Measurements from ENCODE around the gene TNPO3.
"Not testable (repeated sequence)": the region's sequence is repeated elsewhere in the genome, so short reads cannot be mapped to it uniquely, and the experiment has no call there.

TNPO3 gene

GRCh38 chr7:129041142-129042085 is 13.5 kb downstream of the TNPO3 start:
- Histone ChIP-seq H3K27me3 (replicated peaks; ENCODE audit: control insufficient read depth, insufficient read depth, low read length) (no peaks in the 10 kb centered on the region), H3K9ac (ENCODE audit: low read length) (no peak overlapping the region), H3K4me1 (ENCODE audit: control insufficient read depth, insufficient read depth, low read length) (peaks cover 4% of the 10 kb centered on the region), H3K36me3 (ENCODE audit: control insufficient read depth, insufficient read depth, low read length, severe bottlenecking) (peaks cover 18% of the 10 kb centered on the region), H3K9me3 (ENCODE audit: control insufficient read depth, low read length) (no peaks in the 10 kb centered on the region), H3K4me3 (ENCODE audit: low read length) (no peak overlapping the region)
- no peak for DNase-seq (ENCODE audit: low read depth)

GRCh38 chr7:129038468-129038867 is 16.4 kb downstream of the TNPO3 start:
- H3K4me1 ChIP-seq (ENCODE audit: control insufficient read depth, insufficient read depth, low read length); H3K9me3 ChIP-seq (ENCODE audit: control insufficient read depth, low read length); DNase-seq (ENCODE audit: low read depth); H3K4me3 ChIP-seq (ENCODE audit: low read length); H3K9ac ChIP-seq (ENCODE audit: low read length); H3K27me3 ChIP-seq (replicated peaks; ENCODE audit: control insufficient read depth, insufficient read depth, low read length): not testable (repeated sequence)
- H3K36me3 ChIP-seq (ENCODE audit: control insufficient read depth, insufficient read depth, low read length, severe bottlenecking), result peaks cover 26% of the 10 kb centered on the region

GRCh38 chr7:129037585-129037984 is 17.3 kb downstream of the TNPO3 start:
- Histone ChIP-seq H3K4me3 (ENCODE audit: low read length) (no peak overlapping the region), H3K9me3 (ENCODE audit: control insufficient read depth, low read length) (no peaks in the 10 kb centered on the region), H3K9ac (ENCODE audit: low read length) (no peak overlapping the region), H3K4me1 (ENCODE audit: control insufficient read depth, insufficient read depth, low read length) (no peaks in the 10 kb centered on the region), H3K36me3 (ENCODE audit: control insufficient read depth, insufficient read depth, low read length, severe bottlenecking) (peaks cover 26% of the 10 kb centered on the region), H3K27me3 (replicated peaks; ENCODE audit: control insufficient read depth, insufficient read depth, low read length) (no peaks in the 10 kb centered on the region)
- DNase-seq (ENCODE audit: low read depth), result no peak

- no peaks in the 10 kb centered on the region for H3K4me1 ChIP-seq (ENCODE audit: control insufficient read depth, insufficient read depth, low read length)
- H3K9ac ChIP-seq (ENCODE audit: low read length), result no peak overlapping the region
- H3K27me3 ChIP-seq (replicated peaks; ENCODE audit: control insufficient read depth, insufficient read depth, low read length), result no peaks in the 10 kb centered on the region
- H3K36me3 ChIP-seq (ENCODE audit: control insufficient read depth, insufficient read depth, low read length, severe bottlenecking), result peaks cover 27% of the 10 kb centered on the region
- H3K4me3 ChIP-seq (ENCODE audit: low read length), result no peak overlapping the region
- H3K9me3 ChIP-seq (ENCODE audit: control insufficient read depth, low read length), result no peaks in the 10 kb centered on the region
- DNase-seq (ENCODE audit: low read depth), result no peak
Observed at GRCh38 chr7:129032017-129032416, 22.9 kb downstream of the TNPO3 start.

- Histone ChIP-seq H3K27me3 (replicated peaks; ENCODE audit: control insufficient read depth, insufficient read depth, low read length) (no peaks in the 10 kb centered on the region), H3K4me1 (ENCODE audit: control insufficient read depth, insufficient read depth, low read length) (no peaks in the 10 kb centered on the region), H3K9ac (ENCODE audit: low read length) (no peak overlapping the region), H3K36me3 (ENCODE audit: control insufficient read depth, insufficient read depth, low read length, severe bottlenecking) (peaks cover 22% of the 10 kb centered on the region), H3K9me3 (ENCODE audit: control insufficient read depth, low read length) (no peaks in the 10 kb centered on the region), H3K4me3 (ENCODE audit: low read length) (no peak overlapping the region)
- DNase-seq (ENCODE audit: low read depth), result no peak
Observed at GRCh38 chr7:129030440-129030839, 24.5 kb downstream of the TNPO3 start.

- no peak overlapping the region for H3K4me3 ChIP-seq (ENCODE audit: low read length)
- no peaks in the 10 kb centered on the region for H3K27me3 ChIP-seq (replicated peaks; ENCODE audit: control insufficient read depth, insufficient read depth, low read length)
- no peaks in the 10 kb centered on the region for H3K9me3 ChIP-seq (ENCODE audit: control insufficient read depth, low read length)
- no peak for DNase-seq (ENCODE audit: low read depth)
- peaks cover 7% of the 10 kb centered on the region for H3K36me3 ChIP-seq (ENCODE audit: control insufficient read depth, insufficient read depth, low read length, severe bottlenecking)
- H3K4me1 ChIP-seq (ENCODE audit: control insufficient read depth, insufficient read depth, low read length), result no peaks in the 10 kb centered on the region
- H3K9ac ChIP-seq (ENCODE audit: low read length), result no peak overlapping the region
Observed at GRCh38 chr7:129024125-129024524, 30.8 kb downstream of the TNPO3 start.

- Histone ChIP-seq H3K4me1 (ENCODE audit: control insufficient read depth, insufficient read depth, low read length) (peaks cover 13% of the 10 kb centered on the region), H3K9ac (ENCODE audit: low read length) (no peak overlapping the region), H3K27me3 (replicated peaks; ENCODE audit: control insufficient read depth, insufficient read depth, low read length) (no peaks in the 10 kb centered on the region), H3K9me3 (ENCODE audit: control insufficient read depth, low read length) (no peaks in the 10 kb centered on the region), H3K36me3 (ENCODE audit: control insufficient read depth, insufficient read depth, low read length, severe bottlenecking) (peaks cover 10% of the 10 kb centered on the region), H3K4me3 (ENCODE audit: low read length) (no peak overlapping the region)
- DNase-seq (ENCODE audit: low read depth), result no peak
Observed at GRCh38 chr7:129021656-129022055, 33.3 kb downstream of the TNPO3 start.

- no peak overlapping the region for H3K4me3 ChIP-seq (ENCODE audit: low read length)
- H3K9ac ChIP-seq (ENCODE audit: low read length), result no peak overlapping the region
- H3K27me3 ChIP-seq (replicated peaks; ENCODE audit: control insufficient read depth, insufficient read depth, low read length), result no peaks in the 10 kb centered on the region
- peaks cover 25% of the 10 kb centered on the region for H3K4me1 ChIP-seq (ENCODE audit: control insufficient read depth, insufficient read depth, low read length)
- peaks cover 41% of the 10 kb centered on the region for H3K36me3 ChIP-seq (ENCODE audit: control insufficient read depth, insufficient read depth, low read length, severe bottlenecking)
- no peaks in the 10 kb centered on the region for H3K9me3 ChIP-seq (ENCODE audit: control insufficient read depth, low read length)
- DNase-seq (ENCODE audit: low read depth), result no peak
Observed at GRCh38 chr7:129017933-129018538, 36.9 kb downstream of the TNPO3 start.

- no peaks in the 10 kb centered on the region for H3K27me3 ChIP-seq (replicated peaks; ENCODE audit: control insufficient read depth, insufficient read depth, low read length)
- H3K4me3 ChIP-seq (ENCODE audit: low read length), result no peak overlapping the region
- H3K9me3 ChIP-seq (ENCODE audit: control insufficient read depth, low read length), result no peaks in the 10 kb centered on the region
- no peak overlapping the region for H3K9ac ChIP-seq (ENCODE audit: low read length)
- no peak for DNase-seq (ENCODE audit: low read depth)
- peaks cover 41% of the 10 kb centered on the region for H3K36me3 ChIP-seq (ENCODE audit: control insufficient read depth, insufficient read depth, low read length, severe bottlenecking)
- peaks cover 25% of the 10 kb centered on the region for H3K4me1 ChIP-seq (ENCODE audit: control insufficient read depth, insufficient read depth, low read length)
Observed at GRCh38 chr7:129017264-129017663, 37.6 kb downstream of the TNPO3 start.

- Histone ChIP-seq H3K4me3 (ENCODE audit: low read length) (no peak overlapping the region), H3K27me3 (replicated peaks; ENCODE audit: control insufficient read depth, insufficient read depth, low read length) (no peaks in the 10 kb centered on the region), H3K9ac (ENCODE audit: low read length) (no peak overlapping the region), H3K4me1 (ENCODE audit: control insufficient read depth, insufficient read depth, low read length) (peaks cover 28% of the 10 kb centered on the region), H3K9me3 (ENCODE audit: control insufficient read depth, low read length) (no peaks in the 10 kb centered on the region), H3K36me3 (ENCODE audit: control insufficient read depth, insufficient read depth, low read length, severe bottlenecking) (peaks cover 48% of the 10 kb centered on the region)
- DNase-seq (ENCODE audit: low read depth), result no peak
Observed at GRCh38 chr7:129014501-129015101, 40.3 kb downstream of the TNPO3 start.

- peaks cover 32% of the 10 kb centered on the region for H3K4me1 ChIP-seq (ENCODE audit: control insufficient read depth, insufficient read depth, low read length)
- no peak for DNase-seq (ENCODE audit: low read depth)
- peaks cover 58% of the 10 kb centered on the region for H3K36me3 ChIP-seq (ENCODE audit: control insufficient read depth, insufficient read depth, low read length, severe bottlenecking)
- H3K9me3 ChIP-seq (ENCODE audit: control insufficient read depth, low read length), result no peaks in the 10 kb centered on the region
- H3K27me3 ChIP-seq (replicated peaks; ENCODE audit: control insufficient read depth, insufficient read depth, low read length), result no peaks in the 10 kb centered on the region
- H3K9ac ChIP-seq (ENCODE audit: low read length), result no peak overlapping the region
- H3K4me3 ChIP-seq (ENCODE audit: low read length), result no peak overlapping the region
Observed at GRCh38 chr7:129013048-129013724, 41.7 kb downstream of the TNPO3 start.
